Cortex of kidney (tissue), 1 donor: ENCODE data around the gene CRYBG1.
"Not testable (repeated sequence)": the region's sequence is repeated elsewhere in the genome, so short reads cannot be mapped to it uniquely, and the experiment has no call there.

Experiments
- DNase-seq: peaks from one replicate; lab custom pipeline; 2025; lab: John Stamatoyannopoulos, UW

Gene CRYBG1

GRCh38 chr6:106509420-106510089 is 149.0 kb downstream of the CRYBG1 start:
- DNase-seq: no peak

GRCh38 chr6:106510090-106510970 is 149.8 kb downstream of the CRYBG1 start:
- DNase-seq: no peak

GRCh38 chr6:106511288-106512047 is 151.0 kb downstream of the CRYBG1 start:
- no peak for DNase-seq

GRCh38 chr6:106512048-106512967 is 151.8 kb downstream of the CRYBG1 start:
- DNase-seq: peak; percentile 20

DNA sequence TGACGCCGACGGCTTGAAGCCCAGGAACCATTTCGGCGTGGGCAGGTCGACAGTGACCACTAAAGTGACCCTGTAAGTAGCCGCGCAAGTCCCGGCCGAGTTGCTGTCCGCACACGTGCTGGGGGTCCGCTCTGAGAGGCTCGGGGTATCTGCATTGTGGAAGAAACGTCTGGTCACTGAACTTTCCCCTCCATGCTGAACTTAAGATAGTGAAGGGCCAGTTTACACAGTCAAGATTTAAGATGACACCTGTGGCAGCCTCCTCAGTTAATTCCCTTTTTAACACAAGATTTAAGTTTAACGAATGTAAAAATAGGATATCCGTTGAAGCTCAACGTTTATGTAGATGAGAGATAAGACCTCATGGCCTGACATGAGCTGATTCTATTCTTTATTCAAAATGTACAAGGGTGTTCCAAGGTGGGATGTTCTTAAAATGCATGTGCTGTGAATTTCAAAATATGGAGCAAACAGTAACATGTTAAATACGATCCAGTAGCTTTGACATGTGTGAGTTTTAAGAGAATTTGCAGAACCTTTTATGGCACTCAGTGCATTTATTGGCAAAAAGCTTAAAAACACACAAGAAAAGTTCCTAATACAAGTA is 152.6 kb downstream of the CRYBG1 start:
- no peak for DNase-seq

- DNase-seq: no peak
Measured at GRCh38 chr6:106513808-106514582, 153.5 kb downstream of the CRYBG1 start.

DNA sequence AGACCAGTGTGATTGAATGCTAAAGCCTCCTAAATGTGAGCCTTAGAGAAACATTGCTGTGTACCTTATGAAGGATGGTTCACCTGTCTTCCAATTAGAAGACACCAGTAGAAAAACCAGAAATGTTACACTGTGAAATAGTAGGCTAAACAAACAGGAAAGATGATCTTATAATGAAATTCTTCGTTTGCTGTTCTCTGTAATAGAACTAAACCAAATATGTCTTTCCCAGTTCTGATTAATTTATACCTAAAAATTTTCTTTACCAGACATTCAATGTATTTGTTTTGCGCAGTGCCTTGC is 154.0 kb downstream of the CRYBG1 start:
- no peak for DNase-seq

GRCh38 chr6:106515582-106515981 is 155.1 kb downstream of the CRYBG1 start:
- DNase-seq: not testable (repeated sequence)

DNA sequence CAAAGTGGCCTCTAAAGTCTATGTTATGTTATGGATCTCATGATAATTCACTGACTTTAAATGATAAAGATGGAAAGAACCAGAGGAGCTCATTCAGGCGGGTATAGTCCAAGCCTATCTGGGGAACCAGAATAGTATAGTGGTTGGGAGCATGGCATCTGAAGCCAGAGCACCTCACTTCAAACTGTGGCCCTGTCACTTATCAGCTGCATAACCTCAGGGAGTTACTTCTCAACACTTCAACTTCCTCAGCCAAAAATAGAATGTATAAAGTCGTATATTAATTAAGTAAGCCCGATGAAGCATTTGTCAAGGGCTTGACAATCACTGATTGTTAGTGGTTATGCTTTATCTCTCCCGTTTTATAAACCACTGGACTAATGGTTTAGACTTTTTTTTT is 156.1 kb downstream of the CRYBG1 start:
- DNase-seq: no peak

DNA sequence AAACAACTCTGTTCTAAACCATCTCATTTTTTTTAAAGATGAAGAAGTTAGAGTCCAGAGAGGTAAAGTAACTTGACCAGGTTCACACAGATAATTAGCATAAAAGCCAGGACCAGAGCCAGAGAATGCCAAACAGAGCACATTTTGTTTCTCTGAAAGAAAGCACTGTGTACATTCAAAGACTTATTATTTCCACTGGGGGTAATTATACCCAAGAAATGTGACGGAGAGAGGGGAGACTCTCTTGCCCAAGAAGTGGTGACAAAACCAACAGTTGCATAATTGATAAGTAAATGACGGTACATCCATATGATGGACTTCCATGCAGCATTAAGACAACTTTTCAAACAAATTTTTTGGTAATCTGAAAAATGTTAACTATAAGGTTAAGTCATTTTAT is 157.2 kb downstream of the CRYBG1 start:
- no peak for DNase-seq

DNA sequence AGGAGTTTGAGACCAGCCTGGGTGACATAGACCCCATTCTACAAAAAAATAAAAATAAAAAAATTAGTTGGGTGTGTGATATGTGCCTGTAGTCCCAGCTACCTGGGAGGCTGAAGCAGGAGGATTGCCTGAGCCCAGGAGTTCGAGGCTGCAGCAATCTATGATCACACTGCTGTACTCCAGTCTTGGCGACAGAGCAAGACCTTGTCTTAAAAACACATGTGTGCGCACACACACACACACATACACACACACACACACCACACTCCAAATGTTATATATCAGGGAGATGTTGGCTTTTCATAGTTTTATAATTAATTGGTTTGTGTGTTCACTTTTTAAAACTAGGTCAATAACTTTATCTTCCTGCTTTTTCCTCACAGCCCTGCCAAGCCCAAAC is 158.2 kb downstream of the CRYBG1 start:
- DNase-seq: no peak

DNA sequence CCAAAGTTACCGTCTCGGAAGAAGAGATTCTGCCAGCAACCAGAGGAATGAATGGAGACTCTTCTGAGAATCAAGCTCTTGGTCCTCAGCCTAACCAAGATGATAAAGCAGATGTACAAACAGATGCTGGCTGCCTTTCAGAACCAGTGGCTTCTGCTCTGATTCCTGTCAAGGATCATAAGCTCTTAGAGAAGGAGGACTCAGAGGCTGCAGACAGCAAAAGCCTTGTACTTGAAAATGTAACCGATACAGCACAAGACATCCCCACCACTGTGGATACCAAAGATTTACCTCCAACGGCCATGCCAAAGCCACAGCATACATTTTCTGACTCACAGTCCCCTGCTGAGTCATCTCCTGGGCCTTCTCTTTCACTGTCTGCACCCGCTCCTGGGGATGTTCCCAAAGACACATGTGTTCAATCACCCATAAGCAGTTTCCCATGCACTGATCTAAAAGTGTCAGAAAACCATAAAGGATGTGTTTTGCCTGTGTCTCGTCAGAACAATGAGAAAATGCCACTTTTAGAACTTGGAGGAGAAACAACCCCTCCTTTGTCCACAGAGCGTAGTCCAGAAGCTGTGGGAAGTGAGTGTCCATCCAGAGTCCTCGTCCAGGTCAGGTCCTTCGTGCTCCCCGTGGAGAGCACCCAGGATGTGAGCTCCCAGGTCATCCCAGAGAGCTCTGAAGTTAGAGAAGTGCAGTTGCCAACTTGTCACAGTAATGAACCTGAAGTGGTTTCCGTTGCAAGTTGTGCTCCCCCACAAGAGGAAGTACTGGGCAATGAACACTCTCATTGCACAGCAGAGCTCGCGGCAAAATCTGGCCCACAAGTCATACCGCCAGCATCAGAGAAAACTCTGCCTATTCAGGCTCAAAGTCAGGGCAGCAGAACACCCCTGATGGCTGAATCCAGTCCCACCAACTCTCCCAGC is 159.2 kb downstream of the CRYBG1 start:
- DNase-seq: no peak

- no peak for DNase-seq
Measured at GRCh38 chr6:106520711-106521401, 160.3 kb downstream of the CRYBG1 start.

DNA sequence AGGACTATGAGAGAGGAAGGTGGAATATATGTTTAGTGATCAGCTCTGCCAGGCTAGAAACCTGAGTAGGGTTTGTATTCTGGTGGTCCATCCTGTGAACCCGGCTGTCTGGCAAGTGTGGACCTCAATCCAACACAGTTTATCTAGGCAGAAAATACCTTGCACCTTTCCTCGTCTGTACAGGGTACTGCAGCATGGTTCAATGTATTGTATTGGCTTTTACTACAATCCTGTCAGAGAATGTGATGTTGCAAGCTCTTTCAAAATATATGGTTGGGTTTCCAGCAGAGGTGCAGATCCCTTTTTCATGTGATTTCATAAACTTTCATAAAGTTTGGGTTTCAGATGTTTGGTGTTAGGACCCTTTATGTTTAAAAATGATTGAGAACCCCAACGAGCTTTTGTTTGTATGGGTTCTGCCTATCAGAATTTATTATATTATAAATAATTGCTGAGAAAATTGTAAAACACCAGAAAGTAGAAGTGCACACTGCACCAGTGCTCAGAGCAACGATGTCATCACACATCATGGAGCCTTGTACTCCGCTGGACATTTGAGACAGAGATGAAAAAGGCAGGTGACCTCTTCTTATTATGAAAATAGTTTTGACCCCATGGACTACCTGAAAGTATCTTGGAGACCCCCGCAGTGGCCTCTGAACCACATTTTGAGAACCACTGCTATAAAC is 162.2 kb downstream of the CRYBG1 start:
- DNase-seq: no peak

DNA sequence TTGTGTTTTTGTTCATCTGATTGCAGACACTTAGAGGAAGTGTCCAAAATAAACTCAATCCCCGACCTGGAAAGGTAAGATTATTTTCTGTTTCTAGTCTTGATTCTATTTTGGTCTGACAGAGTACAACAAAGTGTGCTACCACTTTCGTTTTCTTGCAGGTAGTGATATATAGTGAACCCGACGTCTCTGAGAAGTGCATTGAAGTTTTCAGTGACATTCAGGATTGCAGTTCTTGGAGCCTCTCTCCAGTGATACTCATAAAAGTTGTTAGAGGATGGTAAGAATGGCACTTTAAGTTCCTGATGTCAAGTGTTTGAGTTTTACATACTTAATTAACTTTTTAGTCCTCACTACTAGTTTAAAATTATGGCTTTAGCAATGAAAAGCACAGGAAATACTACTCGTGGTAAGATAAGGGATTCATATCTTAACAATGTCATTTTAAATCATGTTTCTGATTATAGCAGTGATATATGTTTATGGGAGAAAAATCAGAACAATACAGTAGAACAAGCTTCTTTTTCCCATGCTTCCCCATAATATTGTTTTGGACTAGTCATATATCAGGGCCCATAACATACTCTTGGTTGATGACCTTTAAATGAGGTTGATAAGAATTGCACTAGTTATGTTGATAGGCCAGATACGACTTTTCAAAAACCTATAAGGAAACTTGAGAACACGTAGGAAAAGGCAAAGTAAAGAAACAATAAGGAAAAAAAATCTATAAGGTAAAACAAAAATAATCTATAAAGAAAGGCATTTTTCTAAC is 164.8 kb downstream of the CRYBG1 start:
- DNase-seq: no peak

- DNase-seq: no peak
Measured at GRCh38 chr6:106525882-106526275, 165.4 kb downstream of the CRYBG1 start.

- DNase-seq: no peak
Measured at GRCh38 chr6:106527117-106527516, 166.6 kb downstream of the CRYBG1 start.
